ENCODE results near the gene TMEM266.

DNA sequence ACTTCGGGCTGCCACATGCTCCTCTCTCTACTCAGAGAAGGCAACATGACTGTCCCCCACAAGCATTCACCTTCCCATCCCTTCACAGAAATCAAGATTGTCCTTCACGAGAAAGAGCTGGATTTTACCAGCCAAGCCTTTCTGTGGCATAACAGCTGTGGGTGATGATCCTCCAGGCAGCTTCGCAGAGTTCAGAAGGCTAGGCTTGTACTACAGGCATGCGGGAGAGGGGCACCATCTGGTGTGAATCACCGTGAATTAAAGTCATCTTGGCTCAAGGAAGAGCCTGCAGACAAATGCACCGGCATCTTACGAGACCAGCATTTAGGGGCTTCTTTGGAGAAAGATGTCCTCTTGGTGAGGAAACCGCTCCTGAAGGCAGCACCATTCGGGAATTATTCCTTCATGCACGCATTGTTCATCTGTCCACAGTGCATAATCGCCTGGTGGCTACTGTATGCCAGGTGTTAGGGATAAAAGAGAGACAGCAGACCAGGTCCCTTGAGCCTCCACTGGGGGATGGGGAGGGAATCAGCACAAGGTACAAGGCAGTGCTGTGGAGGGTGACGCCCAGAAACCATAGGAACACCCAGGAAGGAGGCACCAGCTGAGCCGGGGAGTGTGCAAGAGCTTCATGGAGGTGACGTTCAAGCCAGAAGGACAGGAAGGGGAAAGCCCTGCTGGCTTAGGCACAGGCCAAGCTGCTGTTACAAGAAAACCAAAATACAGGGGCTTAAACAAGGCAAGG is 108.6 kb downstream of the TMEM266 start:
- TF ChIP-seq, protein P1, sequence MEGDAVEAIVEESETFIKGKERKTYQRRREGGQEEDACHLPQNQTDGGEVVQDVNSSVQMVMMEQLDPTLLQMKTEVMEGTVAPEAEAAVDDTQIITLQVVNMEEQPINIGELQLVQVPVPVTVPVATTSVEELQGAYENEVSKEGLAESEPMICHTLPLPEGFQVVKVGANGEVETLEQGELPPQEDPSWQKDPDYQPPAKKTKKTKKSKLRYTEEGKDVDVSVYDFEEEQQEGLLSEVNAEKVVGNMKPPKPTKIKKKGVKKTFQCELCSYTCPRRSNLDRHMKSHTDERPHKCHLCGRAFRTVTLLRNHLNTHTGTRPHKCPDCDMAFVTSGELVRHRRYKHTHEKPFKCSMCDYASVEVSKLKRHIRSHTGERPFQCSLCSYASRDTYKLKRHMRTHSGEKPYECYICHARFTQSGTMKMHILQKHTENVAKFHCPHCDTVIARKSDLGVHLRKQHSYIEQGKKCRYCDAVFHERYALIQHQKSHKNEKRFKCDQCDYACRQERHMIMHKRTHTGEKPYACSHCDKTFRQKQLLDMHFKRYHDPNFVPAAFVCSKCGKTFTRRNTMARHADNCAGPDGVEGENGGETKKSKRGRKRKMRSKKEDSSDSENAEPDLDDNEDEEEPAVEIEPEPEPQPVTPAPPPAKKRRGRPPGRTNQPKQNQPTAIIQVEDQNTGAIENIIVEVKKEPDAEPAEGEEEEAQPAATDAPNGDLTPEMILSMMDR (conservative IDR thresholded peaks at IDR 0.05 in 1 of 2, IDR thresholded peaks at IDR 0.05 in 1 of 2; ENCODE audit: extremely low read depth in 1 of 2, insufficient read depth in 1 of 2, low read depth in 1 of 2, low read length in 2 of 2) = no peak
- no peak for TF ChIP-seq EZH2 (IDR thresholded peaks at IDR 0.05; ENCODE audit: borderline replicate concordance, low read length)
